HG02938 (cell line): Measurements from ENCODE around the gene LAPTM5.

ENCODE experiments used
- ATAC-seq: cut with Tn5 transposase; IDR thresholded peaks from one replicate; pipeline ENCODE4 v1.9.1; 2021; ENCODE audit warnings: mild to moderate bottlenecking, moderate library complexity; ENCODE audit not compliant: unreplicated experiment

Gene LAPTM5

DNA sequence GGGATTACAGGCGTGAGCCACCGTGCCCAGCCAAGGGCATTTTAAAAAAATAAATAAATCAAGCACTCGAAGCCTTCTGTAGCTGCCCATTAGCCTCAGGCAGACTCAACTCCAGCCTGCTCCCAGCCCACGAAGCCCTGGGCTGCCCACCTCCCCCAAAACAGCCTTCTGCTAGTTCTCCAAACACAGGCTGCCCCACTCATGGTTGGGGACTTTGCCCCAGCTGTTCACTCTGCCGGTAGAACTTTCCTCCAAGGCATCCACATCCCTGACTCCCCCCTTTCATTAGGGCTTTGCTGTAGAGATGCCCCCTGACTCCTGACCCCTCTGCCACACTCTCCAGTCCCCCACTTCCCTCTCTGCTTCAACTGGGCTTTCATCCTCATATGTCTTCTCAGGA lies 29.7 kb upstream of the LAPTM5 start:
- no peak for ATAC-seq

DNA sequence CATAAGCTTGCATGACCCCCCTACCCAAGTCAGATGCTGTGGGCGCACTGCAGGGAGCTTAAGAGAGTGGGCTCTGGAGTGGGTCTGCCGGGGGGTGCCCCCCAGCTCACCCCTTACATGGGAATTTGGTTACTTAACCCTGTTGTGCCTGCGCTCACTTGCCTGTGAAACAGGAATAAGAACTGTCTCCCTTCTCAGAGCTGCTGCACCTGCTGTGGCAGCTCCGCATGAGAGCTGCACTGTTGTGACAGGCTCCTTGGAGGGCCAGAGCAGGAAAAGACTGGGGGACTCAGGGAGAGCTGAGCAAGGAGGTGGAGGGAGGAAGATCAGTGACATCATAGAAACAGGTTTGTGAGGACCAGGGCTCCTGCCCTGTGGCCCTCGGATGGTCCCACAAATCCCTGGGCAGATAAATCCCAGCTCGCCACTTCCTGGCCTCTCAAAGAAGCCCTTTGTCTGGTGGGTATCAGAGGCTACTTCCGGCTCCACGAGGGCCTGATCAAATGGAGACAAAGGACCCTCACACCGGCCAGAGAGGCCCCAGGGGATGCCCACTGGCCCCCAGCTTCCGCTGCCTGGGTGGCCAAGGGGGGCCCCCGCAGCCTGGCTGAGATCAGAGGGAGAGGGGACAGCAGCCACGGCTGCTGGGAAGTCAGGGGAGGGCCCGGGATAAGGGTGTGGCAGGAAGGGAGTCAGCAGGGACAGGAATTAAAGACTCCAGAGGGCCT lies 28.9 kb upstream of the LAPTM5 start:
- ATAC-seq: no peak

DNA sequence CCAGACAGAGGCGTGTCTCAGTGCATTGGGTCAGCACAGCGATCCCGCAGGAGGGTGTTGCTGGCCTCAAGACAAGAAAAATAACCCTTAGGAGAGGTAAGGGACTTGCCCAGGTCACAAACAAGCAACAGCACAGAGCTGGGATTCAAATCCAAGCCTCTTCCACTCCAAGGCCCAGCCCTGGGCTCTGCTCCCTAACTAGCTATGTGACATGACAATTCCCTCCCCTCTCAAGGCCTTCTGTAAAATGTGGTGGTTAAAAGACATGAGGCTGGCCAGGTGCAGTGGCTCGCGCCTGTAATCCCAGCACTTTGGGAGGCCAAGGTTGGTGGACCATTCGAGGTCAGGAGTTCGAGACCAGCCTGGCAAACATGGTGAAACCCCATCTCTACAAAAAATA lies 28.1 kb upstream of the LAPTM5 start:
- no peak for ATAC-seq

DNA sequence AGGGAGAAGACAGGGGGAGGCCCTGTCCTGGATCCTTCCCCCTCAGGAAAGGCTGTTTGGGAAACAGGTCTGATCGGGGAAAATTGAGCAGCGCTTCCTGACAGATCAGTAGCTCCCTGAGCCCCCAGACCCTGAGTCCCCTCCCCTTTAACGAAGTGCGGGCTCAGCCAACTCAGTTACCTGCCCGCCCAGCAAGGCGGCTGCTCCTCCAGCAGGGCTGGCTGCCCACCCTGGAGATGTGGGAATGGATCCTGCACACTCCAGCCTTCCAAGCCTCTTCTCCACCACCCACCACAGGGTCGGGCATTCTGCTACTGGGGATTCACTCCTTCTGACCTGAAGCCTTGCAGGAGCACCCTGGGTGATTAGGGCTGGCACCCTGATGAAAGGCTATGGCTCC lies 27.6 kb upstream of the LAPTM5 start:
- ATAC-seq: no peak

DNA sequence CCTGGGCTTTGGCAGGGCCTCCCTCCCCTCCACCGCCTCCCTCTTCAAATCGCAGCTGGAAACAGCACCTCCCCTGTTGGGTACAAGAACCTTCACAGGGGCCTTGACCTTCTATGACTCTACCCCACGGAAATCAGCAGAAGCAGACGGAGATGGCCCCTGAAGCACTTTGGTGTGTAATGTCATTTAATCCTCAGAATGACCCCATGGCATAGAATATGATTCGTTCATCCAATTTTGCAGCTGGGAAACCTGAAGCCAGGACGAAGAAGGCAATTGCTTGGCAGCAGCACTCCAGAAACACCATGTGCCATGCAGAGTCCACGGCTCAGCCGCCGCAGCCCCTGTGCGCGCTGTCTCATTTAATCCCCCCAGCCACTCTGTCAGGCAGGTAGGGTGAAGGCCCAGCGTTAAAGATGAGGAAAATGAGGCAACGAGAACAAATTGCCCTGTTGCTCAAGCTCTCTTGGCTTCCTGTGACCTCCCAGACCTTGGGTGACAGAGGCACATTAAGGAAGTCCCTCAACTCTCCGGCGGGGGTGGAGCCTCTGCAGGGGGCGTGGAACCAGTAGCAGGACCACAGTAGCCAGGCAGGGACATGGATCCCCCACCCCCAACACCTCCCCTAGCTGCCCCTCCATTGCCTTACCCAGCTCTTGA lies 25.8 kb upstream of the LAPTM5 start:
- ATAC-seq: no peak

DNA sequence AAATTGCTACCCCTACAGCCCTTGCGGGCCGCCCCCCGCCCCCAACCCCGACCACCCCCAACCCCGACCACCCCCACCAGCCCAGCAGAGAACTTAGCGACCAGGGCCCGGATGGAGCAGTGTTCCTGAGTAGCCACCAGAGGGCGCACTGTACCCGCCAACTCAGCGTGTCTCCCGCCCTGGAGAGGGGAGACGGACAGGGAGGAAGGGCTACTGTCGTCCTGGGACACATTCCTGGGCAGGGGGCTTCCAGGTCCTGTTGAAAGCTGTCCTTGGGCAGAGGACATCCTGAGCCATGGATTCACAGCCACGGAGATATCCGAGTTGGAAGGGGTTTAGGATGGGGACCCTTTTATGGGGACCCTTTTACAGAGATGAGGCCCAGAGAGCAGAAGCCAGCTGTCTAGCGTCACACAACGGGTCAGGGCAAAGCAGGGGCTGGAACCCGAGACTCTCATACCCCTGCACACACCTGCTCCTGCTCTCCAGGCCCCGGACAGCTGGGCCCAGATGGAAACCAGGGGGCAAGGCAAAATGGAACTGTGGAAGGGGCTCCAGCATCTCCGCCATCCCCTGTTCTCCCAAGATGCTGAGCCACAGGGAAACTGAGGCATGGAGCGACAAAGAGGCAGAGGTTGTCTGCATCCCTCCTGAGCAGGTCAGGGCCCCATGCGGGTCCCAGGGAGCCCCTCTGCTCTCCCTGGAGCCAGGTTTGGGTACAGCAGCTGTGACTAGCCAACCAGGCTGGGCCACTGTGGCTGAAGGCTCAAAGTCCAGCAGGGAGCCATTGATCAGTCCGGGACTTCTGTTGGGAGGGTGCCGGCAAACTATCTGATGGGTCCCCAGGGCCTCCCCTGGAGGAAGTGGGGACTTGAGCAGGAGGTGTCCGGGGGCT lies 25.0 kb upstream of the LAPTM5 start:
- ATAC-seq: no peak

DNA sequence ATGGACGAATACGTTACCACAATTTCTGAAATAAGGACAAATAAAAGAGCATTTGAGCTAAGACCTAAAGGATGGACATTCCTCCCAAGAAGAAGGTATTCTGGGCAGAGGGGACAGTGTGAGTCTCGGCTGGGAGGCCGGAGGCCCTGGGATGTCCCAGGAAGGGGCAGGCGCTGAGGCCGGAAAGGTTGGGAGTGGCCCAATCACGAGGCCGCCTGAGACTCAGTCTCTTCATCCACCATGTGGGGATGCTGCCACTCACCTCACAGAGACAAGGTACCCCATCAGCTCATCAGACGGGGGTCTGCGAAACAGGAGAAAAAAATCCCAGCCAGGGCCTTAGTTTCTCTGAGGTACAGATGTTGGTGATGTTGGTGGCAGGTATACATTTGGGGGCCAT lies 24.3 kb upstream of the LAPTM5 start:
- no peak for ATAC-seq

DNA sequence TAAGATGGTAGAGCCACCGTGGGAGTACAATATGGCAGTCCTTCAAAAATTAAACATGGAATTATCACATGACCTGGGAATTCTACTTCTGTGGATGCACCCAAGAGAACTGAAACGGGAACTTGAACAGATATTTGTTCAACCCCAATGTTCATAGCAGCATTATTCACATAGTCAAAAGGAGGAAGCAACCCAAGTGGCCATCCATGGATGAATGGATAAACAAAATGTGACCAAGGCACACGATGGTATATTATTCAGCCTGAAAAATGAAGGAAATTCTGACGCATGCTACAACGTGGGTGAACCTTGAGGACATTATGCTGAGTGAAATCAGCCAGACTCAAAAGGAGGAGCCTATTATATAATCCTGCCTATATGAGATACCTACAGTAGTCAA lies 22.8 kb upstream of the LAPTM5 start:
- ATAC-seq: no peak

DNA sequence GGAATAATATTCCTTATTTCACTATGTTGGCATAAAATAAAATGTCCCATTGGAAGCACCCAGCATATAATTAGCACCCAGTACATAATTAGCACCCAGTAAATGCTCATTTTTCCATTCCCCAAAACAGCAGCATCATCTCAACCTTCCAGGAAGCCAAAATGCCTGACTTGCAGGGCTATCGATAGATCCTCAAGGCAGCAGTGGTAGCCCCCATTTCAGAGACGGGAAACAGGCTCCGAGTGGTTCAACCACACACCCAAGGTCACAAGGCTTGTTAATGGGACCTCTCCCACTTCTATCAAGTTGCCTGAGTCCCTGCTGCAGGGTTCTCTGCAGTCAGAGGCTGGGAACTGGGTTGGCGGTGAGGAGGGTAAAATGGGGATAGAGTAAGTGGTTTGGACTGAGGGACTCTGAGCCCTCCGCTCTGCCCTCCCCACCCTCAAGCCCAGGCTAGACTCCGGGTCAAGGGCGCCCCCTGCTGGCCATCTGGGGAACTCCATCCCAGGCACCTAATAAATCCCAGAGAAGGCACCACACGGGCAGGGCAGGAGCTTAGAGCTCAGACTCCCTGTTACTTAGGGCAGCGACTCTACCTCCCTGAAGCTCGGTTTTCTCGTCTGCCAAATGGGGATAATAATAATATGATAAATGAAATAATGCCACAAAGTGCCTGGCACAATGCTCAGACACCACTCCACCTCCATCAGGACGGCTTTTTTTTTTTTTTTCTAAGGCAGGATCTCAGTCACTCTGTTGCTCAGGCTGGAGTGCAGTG lies 21.9 kb upstream of the LAPTM5 start:
- no peak for ATAC-seq

DNA sequence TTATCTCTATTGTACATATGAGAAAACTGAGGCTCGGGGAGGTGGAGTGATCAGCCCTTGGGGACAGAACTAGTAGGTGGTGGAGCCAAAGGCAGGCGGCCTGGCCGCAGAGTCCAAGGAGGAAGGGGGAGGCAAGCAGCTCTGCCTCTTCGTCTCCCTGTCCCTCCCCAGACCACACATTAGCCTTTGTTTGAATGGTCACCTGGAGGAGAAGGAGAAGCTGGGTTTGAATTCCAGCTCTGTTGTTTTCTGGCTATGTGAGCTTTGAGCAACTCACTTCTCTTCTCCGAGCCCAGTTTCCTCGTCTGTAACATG lies 21.4 kb upstream of the LAPTM5 start:
- no peak for ATAC-seq

DNA sequence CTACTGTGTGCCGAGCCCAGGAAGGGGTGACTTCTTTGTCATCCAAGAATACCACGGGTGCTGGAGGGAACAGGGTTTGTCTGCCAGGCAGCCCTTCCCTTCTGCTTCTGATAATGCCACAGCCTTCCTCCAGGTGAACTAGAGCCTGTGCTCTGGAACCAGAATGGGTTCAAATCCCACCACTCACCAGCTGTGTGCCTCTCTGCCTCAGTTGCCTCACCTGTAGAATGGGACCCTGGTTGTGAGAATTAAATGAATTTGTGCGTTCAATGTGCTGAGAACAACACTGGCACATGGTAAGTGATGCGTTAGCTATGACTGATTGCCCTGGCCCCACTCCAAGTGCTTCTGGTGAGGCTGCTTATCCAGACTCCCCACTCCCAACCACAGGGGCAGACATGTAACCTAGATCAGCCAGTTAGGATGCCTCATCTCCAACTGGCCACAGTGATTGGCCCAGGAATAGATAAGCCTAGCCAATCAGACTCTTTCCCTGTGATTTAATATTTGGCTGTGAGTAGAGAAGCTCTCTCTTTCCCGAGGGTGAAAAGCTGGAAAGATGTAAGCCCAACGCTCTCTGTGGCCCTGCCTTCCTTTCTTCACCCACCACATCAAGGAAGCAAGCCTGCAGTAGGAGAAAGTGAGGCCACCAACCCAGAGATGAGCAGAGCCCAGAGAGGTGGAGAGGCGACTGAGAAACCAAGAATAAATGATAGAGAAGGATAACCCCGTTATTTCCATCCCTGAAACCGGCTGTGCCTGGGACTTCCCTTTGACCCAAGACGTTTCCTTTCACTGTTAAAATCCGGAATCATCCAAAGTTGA lies 20.8 kb upstream of the LAPTM5 start:
- no peak for ATAC-seq

DNA sequence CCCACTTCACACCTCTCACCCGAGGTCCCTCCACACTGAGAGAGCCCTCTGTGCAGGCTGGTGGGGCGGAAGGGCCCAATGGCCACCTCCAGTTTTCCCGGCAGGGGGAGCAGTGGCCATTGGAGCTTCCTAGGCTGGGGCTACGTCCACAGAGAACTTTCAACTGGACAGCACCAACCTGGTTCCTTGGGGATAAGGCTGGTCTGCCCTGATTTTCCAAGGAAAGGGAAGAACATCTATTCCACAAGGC lies 20.3 kb upstream of the LAPTM5 start:
- ATAC-seq: no peak

DNA sequence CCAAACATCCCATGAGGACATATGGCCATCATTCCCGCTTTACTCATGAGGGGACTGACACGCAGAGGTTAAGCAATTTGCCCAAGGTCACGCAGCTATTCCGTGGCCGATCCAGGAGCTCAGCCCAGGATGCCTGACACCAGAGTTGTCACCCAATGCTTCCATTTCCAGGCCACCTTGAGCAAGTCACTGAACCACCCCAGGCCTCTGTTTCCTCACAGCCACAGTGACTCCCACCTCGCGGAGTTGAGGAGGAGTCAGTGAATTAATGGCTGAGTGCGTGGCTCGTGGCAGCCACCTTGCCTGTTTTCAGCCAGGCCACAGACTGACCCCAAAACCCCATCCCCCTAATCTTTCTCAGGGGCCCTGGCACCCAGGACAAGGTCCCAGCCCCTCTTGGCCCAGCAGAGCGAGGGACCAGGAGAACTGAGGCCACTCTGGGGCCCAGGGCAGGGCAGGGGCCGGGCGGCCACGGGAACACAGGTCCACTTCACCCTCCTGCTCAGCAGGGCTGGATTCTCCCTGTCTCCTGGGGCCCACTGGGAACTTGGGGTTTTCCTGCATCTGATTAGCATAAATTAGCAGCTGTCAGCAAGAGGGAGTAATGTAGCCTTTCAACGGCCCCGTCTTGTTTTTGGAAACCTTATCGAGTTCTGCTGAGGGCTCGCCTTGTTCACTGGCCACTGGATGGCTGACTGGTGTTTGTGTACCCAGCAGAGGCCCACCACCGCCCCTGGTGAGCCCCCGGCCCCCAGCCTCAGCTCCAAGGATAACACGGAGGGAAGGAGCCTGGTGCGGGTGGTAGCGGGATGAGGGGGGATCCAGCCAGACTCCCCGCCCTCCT lies 19.7 kb upstream of the LAPTM5 start:
- no peak for ATAC-seq

DNA sequence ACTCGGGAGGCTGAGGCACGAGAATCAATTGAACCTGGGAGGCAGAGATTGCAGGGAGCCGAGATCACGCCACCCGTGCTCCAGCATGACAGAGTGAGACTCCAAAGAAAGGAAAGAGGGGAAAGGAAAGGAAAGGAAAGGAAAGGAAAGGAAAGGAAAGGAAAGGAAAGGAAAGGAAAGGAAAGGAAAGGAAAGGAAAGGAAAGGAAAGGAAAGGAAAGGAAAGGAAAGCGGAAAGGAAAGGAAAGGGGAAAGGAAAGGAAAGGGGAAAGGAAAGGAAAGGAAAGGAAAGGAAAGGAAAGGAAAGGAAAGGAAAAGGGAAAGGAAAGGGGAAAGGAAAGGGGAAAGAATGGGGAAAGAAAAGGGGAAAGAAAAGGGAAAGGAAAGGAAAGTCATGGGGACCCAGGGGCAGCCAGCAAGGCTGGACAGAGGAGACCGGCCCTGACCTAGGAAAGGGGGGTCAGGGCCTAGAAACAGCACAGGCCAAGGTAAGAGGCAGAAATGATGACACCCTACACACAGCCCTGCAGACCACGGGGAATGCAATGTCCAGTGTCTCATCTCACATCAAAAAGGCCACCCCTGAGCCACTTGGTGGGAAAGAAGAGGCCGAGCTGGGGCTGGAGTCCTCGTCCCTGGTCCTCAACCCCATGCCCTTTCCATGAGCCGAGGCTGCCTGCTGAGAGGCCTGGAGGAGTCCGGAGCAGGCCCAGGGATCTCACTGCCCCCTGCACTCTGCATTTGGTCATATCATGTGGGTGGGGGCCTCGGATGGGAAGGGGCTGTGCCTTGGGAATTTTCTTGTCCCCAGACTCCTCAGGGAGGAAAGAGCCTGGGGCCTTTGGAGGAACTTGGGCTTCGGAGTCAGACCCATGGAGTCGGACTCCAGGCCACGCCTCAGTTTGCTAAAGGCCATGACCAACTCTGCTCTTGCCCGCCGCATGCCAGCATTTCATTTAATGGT lies 18.8 kb upstream of the LAPTM5 start:
- ATAC-seq: no peak

DNA sequence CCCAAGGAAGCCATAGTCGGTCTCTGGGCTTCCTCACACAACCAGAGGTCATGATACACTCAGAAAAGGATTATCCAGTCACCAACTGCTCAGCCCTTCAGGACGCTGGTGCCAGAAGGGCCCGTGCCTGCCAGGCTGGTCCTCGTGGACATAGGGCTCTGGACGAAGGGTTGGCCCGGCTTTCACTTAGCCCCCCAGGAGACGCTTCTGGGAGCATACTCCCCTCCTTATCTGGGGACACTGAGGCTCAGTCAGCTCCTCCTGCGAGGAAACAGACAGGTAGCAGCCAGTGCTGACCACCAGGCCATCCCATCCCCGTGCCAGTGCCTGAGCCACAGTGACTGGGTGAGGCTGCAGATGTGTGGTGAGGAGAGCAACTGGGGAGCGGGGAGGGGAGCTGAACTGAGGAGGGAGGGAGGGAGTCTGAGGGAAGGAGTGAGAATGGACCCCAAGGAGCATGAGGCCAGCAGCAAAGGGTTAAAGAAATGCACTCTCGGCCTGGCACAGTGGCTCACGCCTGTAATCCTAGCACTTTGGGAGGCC lies 17.9 kb upstream of the LAPTM5 start:
- ATAC-seq: no peak

DNA sequence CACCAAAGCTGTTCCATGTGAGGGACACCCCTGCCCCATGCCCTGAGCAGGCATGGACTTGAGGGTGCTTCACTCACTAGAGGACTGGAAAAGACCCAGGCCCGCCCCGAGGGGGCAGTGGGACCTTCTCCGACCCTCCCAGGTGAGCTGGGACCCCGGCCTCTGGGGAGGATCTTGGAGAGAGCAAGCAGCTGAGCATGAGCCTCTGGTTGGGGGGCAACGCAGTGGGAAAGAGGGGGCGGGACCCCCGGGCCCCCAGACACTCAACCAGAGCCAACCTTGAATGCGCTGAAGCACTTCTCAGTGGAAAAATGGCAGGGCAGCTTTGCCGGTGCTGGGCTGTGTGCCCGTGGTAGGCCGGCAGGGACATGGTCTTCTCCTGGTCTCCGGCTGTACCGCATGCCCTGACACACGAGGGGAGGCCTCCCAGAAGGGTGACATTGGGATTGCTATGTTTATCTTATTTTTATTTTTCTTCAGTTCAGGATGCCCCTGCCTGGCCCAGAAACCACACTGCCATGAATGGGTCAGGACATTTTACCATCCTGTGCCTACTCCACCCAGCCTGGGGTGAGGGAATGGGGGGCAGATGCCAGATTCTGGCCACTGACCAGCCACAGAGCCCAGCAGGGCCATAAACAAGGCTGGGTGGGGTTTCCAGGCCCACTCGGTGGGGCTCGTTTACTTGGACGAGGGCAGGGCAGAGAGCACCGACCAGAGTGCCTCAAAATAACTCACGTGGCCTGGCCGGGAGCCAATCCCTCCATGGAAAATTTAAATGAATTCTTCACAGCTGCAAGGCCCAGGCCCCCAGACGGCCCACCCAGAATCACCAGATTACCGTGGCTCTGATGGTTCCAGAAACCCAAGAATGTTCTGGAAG lies 17.2 kb upstream of the LAPTM5 start:
- no peak for ATAC-seq

DNA sequence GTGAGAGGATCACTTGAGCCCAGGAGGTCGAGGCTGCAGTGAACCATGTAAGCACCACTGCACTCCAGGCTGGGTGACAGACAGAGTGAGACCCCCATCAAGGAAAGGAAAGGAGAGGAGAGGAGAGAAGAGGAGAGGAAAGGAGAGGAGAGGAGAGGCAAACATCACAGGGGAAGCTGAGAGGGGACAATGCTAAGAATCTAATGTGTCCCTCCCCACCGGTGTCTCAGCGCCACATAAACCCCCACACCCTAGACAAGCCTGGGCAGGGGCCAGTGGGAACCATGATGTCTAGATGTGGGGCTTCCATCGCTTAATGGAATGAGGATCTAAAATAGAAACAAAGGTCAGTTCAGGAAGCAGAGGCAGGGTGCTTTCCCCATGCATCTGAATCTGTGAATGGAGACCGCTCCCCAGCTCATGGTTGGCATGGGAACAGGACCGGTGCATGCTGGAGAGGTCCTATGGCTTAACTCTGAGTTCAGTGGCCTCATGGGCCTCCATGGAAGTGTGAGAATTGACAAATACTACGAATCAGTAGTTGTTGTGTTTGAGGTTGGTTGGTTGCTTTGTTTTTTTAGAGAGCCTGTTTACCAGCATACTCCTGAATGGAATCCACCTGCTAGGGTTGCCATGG lies 16.3 kb upstream of the LAPTM5 start:
- ATAC-seq: no peak
